ENCODE results near the gene ERICH2. TPM values are rescaled to one million over a fixed set of nuclear protein-coding genes. Genes with fewer than 3 reads are reported as not detected.

ERICH2 gene
- total and polyA plus RNA-seq, 2 of the 13 experiments (the other 11 are each of a cell fraction or from before 2014, with no cell fraction given) = not detected

- TF ChIP-seq ZNF407 (CRISPR knock-in tag; IDR thresholded peaks at IDR 0.05; ENCODE audit: not compliant biosample characterization) (peak; percentile 29), RBFOX2 (IDR thresholded peaks at IDR 0.05; ENCODE audit: low read depth, low read length) (peak; percentile 66), MXD3 (CRISPR knock-in tag; IDR thresholded peaks at IDR 0.05) (peak; percentile 50; the same call in 1 of the 2 replicates), ZNF136 (CRISPR knock-in tag; IDR thresholded peaks at IDR 0.05; ENCODE audit: low read depth) (0 out of 2 replicates have a peak, but pooled peaks have one; percentile 68), ZBTB2 (CRISPR knock-in tag; IDR thresholded peaks at IDR 0.05; ENCODE audit: low read depth) (peak; percentile 66; the same call in 1 of the 2 replicates), ZHX1 (CRISPR knock-in tag; IDR thresholded peaks at IDR 0.05; ENCODE audit: low read depth) (no peak), ZNF558 (CRISPR knock-in tag; IDR thresholded peaks at IDR 0.05; ENCODE audit: borderline replicate concordance) (no peak), SAP130 (CRISPR knock-in tag; IDR thresholded peaks at IDR 0.05; ENCODE audit: low read depth) (peak; percentile 44), ZNF329 (CRISPR knock-in tag; IDR thresholded peaks at IDR 0.05; ENCODE audit: low read depth) (0 out of 2 replicates have a peak, but pooled peaks have one; percentile 25)
Observed at GRCh38 chr2:170770606-170771420, 635 bp downstream of the ERICH2 start (continued).
